Epithelial cell of proximal tubule (primary cell): ENCODE results near the gene CDH13. TPM values are rescaled to one million over a fixed set of nuclear protein-coding genes. Genes with fewer than 3 reads are reported as not detected.

Source experiments
- DNase-seq: peaks from one replicate; pipeline ENCODE4 v3.0.0-alpha.2; 2011; ENCODE audit warnings: low read depth
- H3K4me3 ChIP-seq: 2 replicates; pipeline ENCODE4 v1.5.1; 2011; ENCODE audit warnings: low read depth, mild to moderate bottlenecking, low read length
- total RNA-seq: library from RNA; depleted of rRNA; stranded (reverse); fragments of >200 nt; gene quantifications from 2 replicates; pipeline ENCODE4 v1.2.3, GENCODE V29; 2015
- TF ChIP-seq, protein P1 (sequence below): conservative IDR thresholded peaks from 2 replicates; pipeline ENCODE4 v1.5.1; 2012; ENCODE audit warnings: low read depth, mild to moderate bottlenecking, low read length

CDH13 gene
- total RNA-seq, 1 donor from 2014 or later: 85.4 TPM

- TF ChIP-seq, protein P1, sequence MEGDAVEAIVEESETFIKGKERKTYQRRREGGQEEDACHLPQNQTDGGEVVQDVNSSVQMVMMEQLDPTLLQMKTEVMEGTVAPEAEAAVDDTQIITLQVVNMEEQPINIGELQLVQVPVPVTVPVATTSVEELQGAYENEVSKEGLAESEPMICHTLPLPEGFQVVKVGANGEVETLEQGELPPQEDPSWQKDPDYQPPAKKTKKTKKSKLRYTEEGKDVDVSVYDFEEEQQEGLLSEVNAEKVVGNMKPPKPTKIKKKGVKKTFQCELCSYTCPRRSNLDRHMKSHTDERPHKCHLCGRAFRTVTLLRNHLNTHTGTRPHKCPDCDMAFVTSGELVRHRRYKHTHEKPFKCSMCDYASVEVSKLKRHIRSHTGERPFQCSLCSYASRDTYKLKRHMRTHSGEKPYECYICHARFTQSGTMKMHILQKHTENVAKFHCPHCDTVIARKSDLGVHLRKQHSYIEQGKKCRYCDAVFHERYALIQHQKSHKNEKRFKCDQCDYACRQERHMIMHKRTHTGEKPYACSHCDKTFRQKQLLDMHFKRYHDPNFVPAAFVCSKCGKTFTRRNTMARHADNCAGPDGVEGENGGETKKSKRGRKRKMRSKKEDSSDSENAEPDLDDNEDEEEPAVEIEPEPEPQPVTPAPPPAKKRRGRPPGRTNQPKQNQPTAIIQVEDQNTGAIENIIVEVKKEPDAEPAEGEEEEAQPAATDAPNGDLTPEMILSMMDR: no peak
- no peak overlapping the region for H3K4me3 ChIP-seq
- DNase-seq: no peak
These were observed 1203.5 kb downstream of the CDH13 start for GRCh38 chr16:83830091-83830768.

- TF ChIP-seq, protein P1: no peak
- no peak for DNase-seq
- H3K4me3 ChIP-seq: no peak overlapping the region
These were observed 1204.1 kb downstream of the CDH13 start for GRCh38 chr16:83830769-83831455.

DNA sequence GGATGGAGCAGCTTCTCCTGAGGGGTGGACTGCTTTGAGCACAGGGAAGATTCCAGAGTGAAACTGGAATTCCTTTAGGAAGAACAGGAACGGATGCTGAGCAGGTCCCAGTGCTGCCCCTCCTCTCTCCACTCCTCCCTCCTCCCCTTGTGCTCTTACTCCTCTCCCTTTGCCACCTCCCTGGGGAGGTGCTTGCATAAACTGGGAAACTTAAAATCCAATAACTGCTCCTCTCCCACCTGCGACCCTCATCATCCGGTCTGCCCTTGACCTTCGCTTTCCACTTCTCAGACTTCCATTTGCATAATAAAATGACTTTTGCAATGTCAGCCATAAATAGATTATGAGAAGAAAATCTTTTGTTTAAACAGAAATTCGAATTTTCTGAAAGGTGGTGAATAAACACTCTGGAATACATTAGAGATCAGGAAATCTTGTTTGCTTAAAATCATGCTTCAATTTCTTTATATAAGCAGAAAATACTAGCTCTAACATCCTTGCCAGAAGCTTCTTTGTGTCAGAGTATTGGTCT is 1204.8 kb downstream of the CDH13 start:
- DNase-seq: no peak
- no peak overlapping the region for H3K4me3 ChIP-seq
- TF ChIP-seq, protein P1: no peak

GRCh38 chr16:83833921-83834320 is 1207.2 kb downstream of the CDH13 start:
- no peak for DNase-seq
- TF ChIP-seq, protein P1: no peak
- H3K4me3 ChIP-seq: no peak overlapping the region

DNA sequence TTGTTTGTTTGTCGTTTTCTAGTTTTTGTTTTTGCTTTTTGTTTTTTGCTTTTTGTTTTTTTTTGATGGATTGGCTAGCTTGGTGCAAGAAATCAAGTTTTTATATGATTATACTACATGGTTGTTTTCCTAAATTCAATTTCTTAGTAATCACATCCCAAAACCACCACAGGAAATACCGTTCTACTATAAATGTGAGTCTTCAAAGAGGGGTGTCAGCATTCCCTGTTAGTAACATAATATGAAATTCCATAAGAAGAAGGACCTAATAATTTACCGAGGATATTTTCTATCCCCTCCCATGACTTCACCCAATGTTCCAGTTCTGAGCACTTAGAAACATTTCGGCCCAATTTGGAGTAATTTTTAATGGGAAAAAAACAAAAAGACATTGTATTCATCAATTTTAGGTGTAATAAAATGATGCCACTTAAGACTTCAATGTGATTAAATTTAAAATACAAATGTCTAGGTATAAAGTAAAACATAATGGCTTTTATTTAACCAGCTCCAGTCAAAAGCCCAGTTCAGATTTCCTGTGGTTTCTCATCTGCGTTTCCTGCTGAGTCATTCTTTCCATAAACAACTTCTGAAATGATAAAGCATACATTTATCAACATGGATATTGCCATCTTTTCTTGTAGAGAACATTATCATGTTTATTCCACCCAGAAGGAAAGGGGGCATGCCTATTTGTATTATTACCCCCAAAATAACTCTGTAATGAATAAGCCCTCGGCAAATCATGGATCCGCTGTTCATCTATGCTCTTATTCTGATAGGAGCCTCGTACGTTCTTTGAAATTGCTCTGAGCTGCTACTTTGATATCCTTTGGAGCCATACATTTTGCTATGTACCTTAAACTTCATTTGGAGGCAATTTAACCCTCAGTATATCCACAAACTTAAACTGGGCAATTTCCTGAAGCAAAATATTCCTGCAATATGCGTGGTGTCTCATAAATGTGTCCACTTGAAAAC is 1209.1 kb downstream of the CDH13 start:
- TF ChIP-seq, protein P1: no peak
- DNase-seq: no peak
- no peak overlapping the region for H3K4me3 ChIP-seq

DNA sequence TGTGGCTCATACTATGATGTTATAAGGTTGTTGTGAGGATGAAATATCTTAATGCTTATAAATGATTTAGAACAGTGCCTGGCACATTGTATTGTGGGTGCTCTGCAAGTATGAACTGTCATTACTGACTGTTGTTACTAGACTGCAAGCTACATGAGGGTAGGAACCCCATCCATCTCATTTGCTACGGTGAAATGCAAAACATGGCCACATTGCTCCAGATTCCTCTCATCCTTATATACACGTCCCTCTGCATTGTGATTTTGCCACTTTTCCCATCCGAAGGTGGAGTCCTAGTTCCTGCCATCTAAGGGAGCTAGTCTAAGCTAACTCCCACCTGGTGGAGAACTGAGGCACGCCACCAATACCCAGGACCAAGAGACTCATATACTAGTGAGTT is 1210.8 kb downstream of the CDH13 start:
- TF ChIP-seq, protein P1: no peak
- no peak for DNase-seq
- H3K4me3 ChIP-seq: no peak overlapping the region
